ENCODE data around the gene HOXD10.

HOXD10 gene

GRCh38 chr2:176152350-176153181 is 36.0 kb downstream of the HOXD10 start:
- DNase-seq = no peak

DNA sequence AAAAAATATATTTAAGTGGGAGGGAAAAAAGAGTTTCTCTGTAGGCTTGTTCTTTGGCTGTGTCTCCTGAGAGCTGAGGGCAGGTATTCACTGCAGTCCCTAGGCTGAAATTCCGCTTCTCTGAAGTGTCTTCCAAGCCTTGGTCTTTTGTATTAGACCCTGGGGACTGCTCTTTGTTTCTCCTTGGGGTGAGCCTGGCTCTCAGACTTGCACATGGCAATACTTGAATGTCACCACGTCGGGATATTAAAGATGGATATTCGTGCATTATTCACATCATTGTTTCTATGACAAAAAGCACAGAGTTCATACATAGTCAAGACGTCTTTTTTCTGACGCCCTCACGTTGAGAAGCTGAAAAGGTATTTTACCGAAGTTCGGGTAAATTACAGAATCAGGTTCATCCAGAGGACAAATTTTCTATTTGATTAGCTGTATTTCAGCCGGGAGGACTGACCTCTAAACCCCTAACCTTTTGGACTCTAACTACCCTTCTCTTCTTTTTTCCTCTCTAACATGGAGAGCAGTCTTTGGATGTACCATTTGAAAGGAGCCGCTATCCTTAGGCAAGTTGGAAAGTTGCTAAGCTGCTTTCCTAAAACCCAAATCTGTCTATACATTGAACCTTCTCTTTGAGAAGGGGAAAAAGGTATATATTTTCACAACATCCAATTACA is 38.1 kb downstream of the HOXD10 start:
- DNase-seq = no peak

DNA sequence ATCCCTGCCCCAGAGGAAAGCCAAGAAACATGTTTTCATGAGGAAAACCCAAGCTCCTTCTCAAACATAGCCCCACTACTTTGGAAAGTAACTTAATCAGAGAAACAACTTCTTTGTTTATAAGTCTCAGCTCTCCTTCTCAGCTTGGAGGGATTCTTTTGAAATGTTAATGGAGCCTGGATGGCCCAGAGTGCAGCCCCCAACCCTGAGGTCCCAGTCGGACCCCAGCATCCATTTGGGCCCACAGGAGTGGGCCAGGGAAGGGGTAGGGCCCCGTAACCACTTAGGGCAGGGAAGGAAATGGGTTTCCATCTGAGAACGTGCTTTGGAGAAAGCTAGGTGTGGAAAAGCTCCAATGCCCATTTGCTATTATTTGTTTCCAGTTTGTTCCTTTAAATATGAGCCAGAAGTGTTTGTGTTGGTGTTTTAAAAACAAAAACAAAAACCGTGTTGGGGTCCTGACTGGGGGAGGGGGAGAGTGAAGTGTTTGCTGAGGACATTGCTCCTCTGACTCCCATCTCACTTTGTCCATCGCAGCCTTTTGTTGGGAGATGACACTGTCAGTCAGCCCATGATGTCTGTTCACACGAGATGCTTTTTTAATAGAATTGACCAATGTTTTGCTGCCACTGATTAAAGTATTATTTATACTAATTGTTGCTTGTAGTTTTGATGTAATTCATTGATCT is 38.9 kb downstream of the HOXD10 start:
- no peak for DNase-seq

- DNase-seq = no peak
Observed at GRCh38 chr2:176156301-176156806, 39.8 kb downstream of the HOXD10 start.

DNA sequence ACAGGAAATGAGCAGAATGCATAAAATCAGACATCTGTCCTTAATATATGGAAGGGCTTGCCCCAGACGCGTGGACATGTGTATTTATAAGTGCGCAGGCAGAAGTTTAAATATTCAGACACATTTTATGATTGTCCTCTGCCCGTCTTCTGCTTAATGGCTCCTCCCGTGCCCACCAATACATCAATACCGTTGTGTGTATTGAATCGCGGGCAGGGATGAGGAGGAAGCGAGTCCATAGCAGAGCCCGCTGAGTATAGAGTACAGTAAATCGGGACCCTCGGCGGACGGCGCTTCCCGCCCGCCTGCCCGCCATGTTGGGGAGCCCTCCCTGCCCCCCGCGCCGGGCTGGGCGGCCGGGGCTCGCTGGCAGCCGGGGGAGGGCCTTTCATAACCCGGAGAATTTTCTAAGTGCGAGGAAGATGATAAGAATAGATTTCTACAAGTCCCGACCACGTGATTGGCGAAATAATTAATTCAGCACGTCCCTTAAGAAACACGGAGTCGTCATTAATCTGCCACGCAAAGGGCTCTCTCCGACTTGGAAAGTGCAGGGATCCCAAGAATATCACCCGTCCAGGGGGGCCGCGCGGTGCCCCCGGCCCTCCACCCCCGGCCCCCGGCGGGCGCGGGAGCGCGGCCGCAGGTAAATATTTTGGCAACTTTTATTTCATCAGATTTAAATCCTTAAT is 40.4 kb downstream of the HOXD10 start, which contains the start of gene HOXD3:
TSS of gene HOXD3 (plus strand) at position 501 of the 692 bp plus-strand sequence. CDS start 11,808 bp downstream, outside the sequence.
- DNase-seq = no peak

- DNase-seq = peak in 1 of 2 experiments; percentile 29
Observed at GRCh38 chr2:176157499-176158185, 41.1 kb downstream of the HOXD10 start.

- no peak for DNase-seq
Observed at GRCh38 chr2:176158186-176158591, 41.6 kb downstream of the HOXD10 start.

DNA sequence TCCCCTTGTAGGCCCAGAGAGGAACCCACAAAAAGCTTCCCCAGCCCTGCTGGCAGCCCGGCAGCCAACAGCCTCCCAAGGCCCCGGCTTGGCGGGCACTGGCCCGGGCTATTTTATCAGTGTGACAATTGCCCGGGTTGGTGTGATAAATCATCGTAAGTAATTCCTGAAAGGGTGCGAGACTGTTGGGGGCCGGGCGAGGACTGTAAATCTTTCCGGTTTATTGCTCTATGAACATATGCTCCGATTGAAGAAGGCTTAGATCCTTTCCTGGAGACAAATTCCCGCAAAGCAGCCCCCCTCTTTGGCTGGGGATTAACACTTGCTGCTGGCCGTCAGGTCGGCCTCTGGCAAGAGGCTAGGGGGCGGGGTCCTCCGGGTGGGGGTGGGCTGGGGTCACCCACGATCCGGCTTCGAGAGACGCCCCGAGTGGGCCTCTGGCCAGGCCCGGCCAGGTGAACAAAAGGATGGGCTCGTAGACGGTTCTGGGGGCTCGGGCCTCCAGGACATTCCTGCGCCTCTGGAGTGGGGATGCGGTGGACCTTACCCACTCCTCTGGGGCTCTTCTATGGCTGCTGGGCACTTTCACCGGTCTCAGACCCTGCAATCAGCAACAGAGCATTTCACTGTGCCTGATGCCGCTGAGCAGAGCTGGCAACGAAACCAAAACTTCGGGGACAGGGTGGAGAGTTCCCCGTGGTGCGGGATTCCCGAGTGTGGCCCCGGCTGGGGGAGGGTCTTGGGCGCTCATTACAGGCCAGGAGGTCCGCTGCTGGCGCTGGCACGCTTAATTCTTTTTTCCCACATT is 42.5 kb downstream of the HOXD10 start:
- no peak for DNase-seq

- DNase-seq = no peak
Observed at GRCh38 chr2:176159663-176160250, 43.2 kb downstream of the HOXD10 start.

GRCh38 chr2:176160251-176160985 is 43.8 kb downstream of the HOXD10 start:
- DNase-seq = no peak

- no peak for DNase-seq
Observed at GRCh38 chr2:176160986-176161824, 44.6 kb downstream of the HOXD10 start.

DNA sequence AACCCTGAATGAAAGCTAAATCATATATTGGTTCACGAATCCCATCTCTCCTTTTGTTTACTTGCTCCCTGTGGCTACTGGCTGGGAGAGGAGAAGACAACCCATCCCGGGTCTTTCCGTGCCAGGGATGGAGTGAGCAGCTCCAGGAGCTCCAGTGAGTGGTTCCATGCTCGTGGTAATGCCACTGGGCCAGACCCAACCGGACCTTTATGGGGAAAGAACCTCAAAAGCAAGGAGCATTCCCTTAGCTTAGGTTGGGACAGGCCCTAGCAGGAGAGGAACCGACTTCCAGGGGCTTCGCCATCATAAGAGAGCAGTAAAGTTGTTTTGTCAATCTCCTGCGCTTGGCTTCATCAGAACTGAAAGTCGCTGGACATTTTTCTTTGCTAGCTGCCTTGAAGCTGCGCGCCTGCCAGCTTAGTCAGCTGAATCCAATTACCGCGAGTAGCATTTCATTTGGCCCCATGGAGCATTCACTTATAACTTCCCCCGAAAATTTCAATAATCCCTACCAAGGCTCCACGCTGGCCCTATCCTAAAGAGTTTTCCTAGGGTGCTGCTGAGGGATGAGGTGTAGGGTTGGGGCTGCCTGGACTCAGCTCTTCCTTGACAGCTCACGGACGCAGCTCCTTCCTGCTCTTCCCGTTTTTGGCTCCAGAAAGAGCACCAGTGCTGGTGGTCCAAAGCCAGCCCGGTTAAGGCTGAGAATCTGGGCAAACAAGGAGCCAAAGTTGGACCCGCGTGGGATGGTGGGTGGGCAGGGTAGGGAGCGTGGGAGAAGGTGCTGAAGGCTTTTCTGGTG is 45.4 kb downstream of the HOXD10 start:
- DNase-seq = no peak

DNA sequence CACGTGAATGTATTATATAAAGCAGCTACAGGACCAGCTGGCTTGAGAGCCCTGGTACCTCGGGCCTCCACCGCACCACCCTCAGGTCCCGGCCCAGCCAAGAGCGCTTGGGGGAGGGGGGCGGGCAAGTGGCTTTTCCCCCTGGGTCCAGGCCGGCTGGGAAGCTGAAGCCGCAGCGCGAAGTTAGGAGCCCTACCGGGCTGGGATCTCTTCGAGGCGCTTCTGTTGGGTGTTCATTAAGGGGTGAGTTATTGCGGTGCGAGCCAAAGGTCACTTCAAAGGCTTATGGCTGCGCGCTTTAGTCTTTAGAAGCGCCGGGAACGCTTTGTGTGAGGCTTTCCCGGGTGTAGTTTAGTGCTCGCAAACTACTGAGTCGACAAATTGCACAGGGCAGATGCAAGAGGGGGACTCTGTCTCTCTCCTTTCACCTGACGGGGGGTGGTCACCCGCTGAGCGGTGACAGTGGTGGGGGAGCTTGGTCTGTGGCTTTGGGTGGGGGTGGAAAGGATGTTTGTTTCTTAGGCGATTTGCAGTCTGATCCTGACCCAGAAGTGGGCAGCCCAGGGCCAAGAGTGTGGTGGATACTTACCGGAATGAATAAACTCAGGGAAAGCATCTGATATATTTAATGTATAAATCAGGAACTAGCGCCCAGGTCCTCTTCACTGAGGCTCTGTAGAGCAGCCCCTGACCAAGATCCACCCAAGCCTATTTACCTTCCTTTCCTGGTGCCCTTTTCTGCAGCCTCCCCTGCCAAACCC is 46.5 kb downstream of the HOXD10 start:
- DNase-seq = no peak

DNA sequence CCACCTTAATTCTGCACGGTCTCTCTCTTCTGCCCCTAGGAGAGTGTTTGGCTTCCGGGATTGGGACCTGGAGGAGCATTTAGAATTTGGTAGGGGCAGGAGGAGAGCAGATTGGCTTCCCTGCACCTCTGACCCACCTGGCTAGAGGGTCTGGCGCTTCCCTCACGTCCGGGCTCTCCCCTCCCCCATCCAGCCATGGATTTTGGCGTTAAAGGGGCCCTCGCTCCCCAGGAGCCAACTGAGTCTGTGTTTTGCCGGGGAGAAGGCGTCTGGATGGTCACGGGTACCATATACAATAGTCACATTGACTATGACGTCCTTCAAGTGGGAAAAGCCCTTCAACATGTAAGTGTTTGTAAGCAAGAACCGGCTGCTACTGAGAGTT is 47.1 kb downstream of the HOXD10 start:
- no peak for DNase-seq

- no peak for DNase-seq
Observed at GRCh38 chr2:176164201-176164600, 47.6 kb downstream of the HOXD10 start.

DNA sequence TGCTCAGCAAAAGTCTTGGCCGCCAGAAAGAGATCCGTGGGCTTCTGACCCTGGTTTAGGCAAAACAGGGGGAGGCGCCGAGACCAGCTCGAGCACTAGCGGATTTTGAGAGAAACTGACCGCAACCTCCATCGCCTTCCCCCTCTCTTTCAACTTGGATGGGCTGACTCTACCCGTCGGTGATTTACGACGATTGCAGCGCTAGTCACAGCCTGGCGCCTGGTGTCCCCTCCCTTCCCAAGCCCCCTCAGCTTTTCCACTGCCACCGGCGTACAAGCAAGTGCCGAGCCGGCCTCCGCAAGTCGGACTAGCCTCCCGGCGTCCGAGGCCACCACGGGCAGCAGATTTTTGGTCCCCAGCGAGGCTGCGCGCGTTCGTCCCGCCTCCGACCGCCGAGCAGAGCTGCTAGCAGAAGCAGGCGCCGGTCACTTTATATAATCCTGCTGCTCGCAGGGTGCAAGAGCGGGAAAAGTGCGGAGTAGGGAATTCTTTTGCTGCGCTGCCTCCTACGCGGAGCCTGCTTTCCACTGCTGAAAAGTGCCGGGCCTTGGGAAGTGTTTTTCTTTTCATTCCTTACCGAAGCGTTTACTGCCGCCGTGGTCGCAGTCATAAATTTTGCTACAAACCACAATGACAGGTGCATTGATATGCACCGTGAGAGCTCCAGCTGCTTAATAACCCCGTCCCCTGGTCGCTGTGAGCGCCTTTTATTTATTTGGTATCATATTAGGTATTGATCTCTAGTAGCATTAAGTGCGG is 48.2 kb downstream of the HOXD10 start:
- DNase-seq = no peak
